Measurements from ENCODE around the gene CARD19. TPM values are rescaled to one million over a fixed set of nuclear protein-coding genes. Genes with fewer than 3 reads are reported as not detected.
"Not testable (repeated sequence)": the region's sequence is repeated elsewhere in the genome, so short reads cannot be mapped to it uniquely, and the experiment has no call there.

The CARD19 gene
- total RNA-seq, 4 donors from 2014 or later, result 49.6 to 82.4 (median 70.9) TPM

GRCh38 chr9:93100276-93100636 lies 4.2 kb downstream of the CARD19 start:
- Histone ChIP-seq H3K36me3 (no peaks in the 10 kb centered on the region), H3K27me3 (no peaks in the 10 kb centered on the region), H3K9me3 (no peaks in the 10 kb centered on the region), H3K27ac (peak overlapping the region in 1 of 4 donors; percentile 100), H3K4me1 (peaks cover 31 to 34% of the 10 kb centered on the region in 2 donors), H3K4me3 (no peak overlapping the region)
- TF ChIP-seq POLR2A (IDR thresholded peaks at IDR 0.05) (no peak), CTCF (IDR thresholded peaks at IDR 0.05 in 4 of 5, conservative IDR thresholded peaks at IDR 0.05 in 1 of 5) (no peak)
- in situ Hi-C loops (cut with MboI; ENCODE audit: low sequenced_read_pairs in 4 of 4), result loop anchor here in 1 of 4 donors (25.0 kb wide), 1 partner anchor 362 kb away; the partner anchor contains the start of genes FAM120A and FAM120AOS
- peak in 1 of 2 donors; percentile 3 for DNase-seq
- ATAC-seq, result no peak
- intact Hi-C loops (cut with DNase I; ENCODE audit: low total_unique reads), result no loop called here

- H3K4me1 ChIP-seq, result peaks cover 31 to 39% of the 10 kb centered on the region in 2 donors
- H3K36me3 ChIP-seq; H3K9me3 ChIP-seq; ATAC-seq; H3K27me3 ChIP-seq; H3K27ac ChIP-seq; H3K4me3 ChIP-seq; intact Hi-C loops (cut with DNase I; ENCODE audit: low total_unique reads): not testable (repeated sequence)
- DNase-seq, result peak in 1 of 2 donors; percentile 5
- in situ Hi-C loops (cut with MboI; ENCODE audit: low sequenced_read_pairs in 4 of 4), result loop anchor here in 1 of 4 donors (25.0 kb wide), 1 partner anchor 361 kb away; the partner anchor contains the start of genes FAM120A and FAM120AOS
These were observed 5.1 kb downstream of the CARD19 start for GRCh38 chr9:93101086-93101485.

GRCh38 chr9:93105620-93106019 lies 9.6 kb downstream of the CARD19 start:
- intact Hi-C loops (cut with DNase I; ENCODE audit: low total_unique reads), result no loop called here
- in situ Hi-C loops (cut with MboI; ENCODE audit: low sequenced_read_pairs in 4 of 4), result loop anchor here in 1 of 4 donors (25.0 kb wide), 1 partner anchor 357 kb away; the partner anchor contains the start of genes FAM120A and FAM120AOS

GRCh38 chr9:93107151-93107824 lies 11.3 kb downstream of the CARD19 start:
- H3K36me3 ChIP-seq, result peaks cover 0 to 34% of the 10 kb centered on the region in 2 donors
- no peaks in the 10 kb centered on the region for H3K27me3 ChIP-seq
- intact Hi-C loops (cut with DNase I; ENCODE audit: low total_unique reads) (no loop called here), in situ Hi-C loops (cut with MboI; ENCODE audit: low sequenced_read_pairs in 4 of 4) (loop anchor here in 1 of 4 donors (25.0 kb wide), 1 partner anchor 355 kb away; the partner anchor contains the start of genes FAM120A and FAM120AOS)
- H3K4me1 ChIP-seq, result peaks cover 3 to 11% of the 10 kb centered on the region in 2 donors
- H3K4me3 ChIP-seq, result no peak overlapping the region
- ATAC-seq (no peak), DNase-seq (peak in 1 of 2 donors; percentile 7)
- no peak for TF ChIP-seq CTCF (IDR thresholded peaks at IDR 0.05 in 4 of 5, conservative IDR thresholded peaks at IDR 0.05 in 1 of 5)
- TF ChIP-seq POLR2A (IDR thresholded peaks at IDR 0.05), result no peak
- no peaks in the 10 kb centered on the region for H3K9me3 ChIP-seq
- H3K27ac ChIP-seq, result no peak overlapping the region

More at GRCh38 chr9:93105620-93106019, 9.6 kb downstream of the CARD19 start:
- H3K4me3 ChIP-seq, result no peak overlapping the region
- no peaks in the 10 kb centered on the region for H3K9me3 ChIP-seq
- no peak overlapping the region for H3K27ac ChIP-seq
- ATAC-seq, result no peak
- no peaks in the 10 kb centered on the region for H3K27me3 ChIP-seq
- TF ChIP-seq POLR2A (IDR thresholded peaks at IDR 0.05) (no peak), CTCF (IDR thresholded peaks at IDR 0.05 in 4 of 5, conservative IDR thresholded peaks at IDR 0.05 in 1 of 5) (no peak)
- H3K36me3 ChIP-seq, result peaks cover 0 to 20% of the 10 kb centered on the region in 2 donors
- no peak for DNase-seq
- H3K4me1 ChIP-seq, result peaks cover 3 to 11% of the 10 kb centered on the region in 2 donors

- no peak overlapping the region for H3K27ac ChIP-seq
- ATAC-seq (no peak), DNase-seq (peak in 1 of 2 donors; percentile 8)
- H3K4me3 ChIP-seq, result no peak overlapping the region
- H3K36me3 ChIP-seq, result peaks cover 0 to 39% of the 10 kb centered on the region in 2 donors
- TF ChIP-seq POLR2A (IDR thresholded peaks at IDR 0.05) (no peak), CTCF (IDR thresholded peaks at IDR 0.05 in 4 of 5, conservative IDR thresholded peaks at IDR 0.05 in 1 of 5) (no peak)
- H3K27me3 ChIP-seq, result no peaks in the 10 kb centered on the region
- no peaks in the 10 kb centered on the region for H3K9me3 ChIP-seq
- in situ Hi-C loops (cut with MboI; ENCODE audit: low sequenced_read_pairs in 4 of 4), result loop anchor here in 1 of 4 donors (25.0 kb wide), 1 partner anchor 355 kb away; the partner anchor contains the start of genes FAM120A and FAM120AOS
- peaks cover 3 to 11% of the 10 kb centered on the region in 2 donors for H3K4me1 ChIP-seq
- intact Hi-C loops (cut with DNase I; ENCODE audit: low total_unique reads), result loop anchor here (2.0 kb wide), 2 partner anchors 23 to 197 kb away; no protein-coding TSS in a partner anchor
These were observed 11.8 kb downstream of the CARD19 start for GRCh38 chr9:93107825-93108161.

Measured in gastrocnemius medialis (tissue), 4 donors.